ENCODE measurements around the gene EXOC4.

The EXOC4 gene

GRCh38 chr7:133536450-133536849 lies 283.6 kb downstream of the EXOC4 start:
- no peak for DNase-seq
- Histone ChIP-seq H3K4me1 (ENCODE audit: control insufficient read depth, low read depth, low read length) (no peaks in the 10 kb centered on the region), H2BK15ac (replicated peaks; ENCODE audit: low read depth) (no peak overlapping the region), H3K4me2 (ENCODE audit: low read length) (no peak overlapping the region), H3K79me1 (ENCODE audit: low read length) (no peaks in the 10 kb centered on the region), H3K27me3 (ENCODE audit: insufficient read depth, low read length, poor library complexity) (no peaks in the 10 kb centered on the region), H3K23ac (ENCODE audit: low read length) (no peak overlapping the region), H3K4ac (ENCODE audit: low read depth, low read length) (no peak overlapping the region), H2AK5ac (ENCODE audit: low read length) (no peak overlapping the region), H3K27ac (ENCODE audit: low read depth, low read length) (no peak overlapping the region), H3K79me2 (ENCODE audit: control insufficient read depth, insufficient read depth, low read length) (no peaks in the 10 kb centered on the region), H2BK5ac (ENCODE audit: low read length) (no peak overlapping the region), H3K4me3 (ENCODE audit: low read length) (no peak overlapping the region), H3K56ac (ENCODE audit: low read length) (no peak overlapping the region), H3K18ac (ENCODE audit: low read length) (no peak overlapping the region), H3K36me3 (ENCODE audit: control insufficient read depth, insufficient read depth, low read length) (no peaks in the 10 kb centered on the region), H3K9ac (ENCODE audit: low read length) (no peak overlapping the region), H4K8ac (ENCODE audit: low read depth, low read length) (no peak overlapping the region), H2BK120ac (ENCODE audit: low read depth, low read length) (no peak overlapping the region), H4K5ac (ENCODE audit: low read length) (no peak overlapping the region)
- no CpG with 5 or more reads among the region's 2 CpGs for WGBS (ENCODE audit: extremely low coverage, insufficient coverage, low lambda C conversion rate)

DNA sequence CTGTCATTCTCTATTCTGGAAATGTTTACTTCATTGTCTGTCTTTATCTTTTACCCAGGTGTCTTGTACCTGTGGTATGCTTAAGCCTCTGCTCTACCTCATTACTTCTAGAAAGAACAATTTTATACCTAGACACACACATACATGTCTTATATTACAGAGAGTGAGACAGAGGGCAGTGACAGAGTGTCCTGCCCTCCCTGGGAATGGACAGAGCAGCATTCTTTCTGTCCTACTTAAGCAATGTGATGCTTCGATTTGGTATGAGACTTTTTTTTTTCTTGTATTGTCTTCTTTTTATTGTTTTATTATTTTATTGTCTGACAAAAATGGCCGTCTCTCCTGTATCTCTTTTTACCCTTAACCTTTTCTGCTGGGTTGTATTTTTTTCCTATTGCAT lies 286.1 kb downstream of the EXOC4 start:
- H2BK5ac ChIP-seq (ENCODE audit: low read length), result no peak overlapping the region
- H3K9ac ChIP-seq (ENCODE audit: low read length), result no peak overlapping the region
- no peak overlapping the region for H3K27ac ChIP-seq (ENCODE audit: low read depth, low read length)
- H3K79me1 ChIP-seq (ENCODE audit: low read length), result no peaks in the 10 kb centered on the region
- no peaks in the 10 kb centered on the region for H3K27me3 ChIP-seq (ENCODE audit: insufficient read depth, low read length, poor library complexity)
- H3K4me1 ChIP-seq (ENCODE audit: control insufficient read depth, low read depth, low read length), result no peaks in the 10 kb centered on the region
- H2BK15ac ChIP-seq (replicated peaks; ENCODE audit: low read depth), result no peak overlapping the region
- no peak overlapping the region for H2BK120ac ChIP-seq (ENCODE audit: low read depth, low read length)
- no peak overlapping the region for H3K18ac ChIP-seq (ENCODE audit: low read length)
- H2AK5ac ChIP-seq (ENCODE audit: low read length), result no peak overlapping the region
- no peak for DNase-seq
- H4K8ac ChIP-seq (ENCODE audit: low read depth, low read length), result no peak overlapping the region
- no peaks in the 10 kb centered on the region for H3K36me3 ChIP-seq (ENCODE audit: control insufficient read depth, insufficient read depth, low read length)
- H3K79me2 ChIP-seq (ENCODE audit: control insufficient read depth, insufficient read depth, low read length), result no peaks in the 10 kb centered on the region
- H3K4ac ChIP-seq (ENCODE audit: low read depth, low read length), result no peak overlapping the region
- H3K56ac ChIP-seq (ENCODE audit: low read length), result no peak overlapping the region
- WGBS (ENCODE audit: extremely low coverage, insufficient coverage, low lambda C conversion rate), result no CpG with 5 or more reads among the region's 2 CpGs
- no peak overlapping the region for H3K4me3 ChIP-seq (ENCODE audit: low read length)
- no peak overlapping the region for H4K5ac ChIP-seq (ENCODE audit: low read length)
- H3K23ac ChIP-seq (ENCODE audit: low read length), result no peak overlapping the region
- H3K4me2 ChIP-seq (ENCODE audit: low read length), result no peak overlapping the region

DNA sequence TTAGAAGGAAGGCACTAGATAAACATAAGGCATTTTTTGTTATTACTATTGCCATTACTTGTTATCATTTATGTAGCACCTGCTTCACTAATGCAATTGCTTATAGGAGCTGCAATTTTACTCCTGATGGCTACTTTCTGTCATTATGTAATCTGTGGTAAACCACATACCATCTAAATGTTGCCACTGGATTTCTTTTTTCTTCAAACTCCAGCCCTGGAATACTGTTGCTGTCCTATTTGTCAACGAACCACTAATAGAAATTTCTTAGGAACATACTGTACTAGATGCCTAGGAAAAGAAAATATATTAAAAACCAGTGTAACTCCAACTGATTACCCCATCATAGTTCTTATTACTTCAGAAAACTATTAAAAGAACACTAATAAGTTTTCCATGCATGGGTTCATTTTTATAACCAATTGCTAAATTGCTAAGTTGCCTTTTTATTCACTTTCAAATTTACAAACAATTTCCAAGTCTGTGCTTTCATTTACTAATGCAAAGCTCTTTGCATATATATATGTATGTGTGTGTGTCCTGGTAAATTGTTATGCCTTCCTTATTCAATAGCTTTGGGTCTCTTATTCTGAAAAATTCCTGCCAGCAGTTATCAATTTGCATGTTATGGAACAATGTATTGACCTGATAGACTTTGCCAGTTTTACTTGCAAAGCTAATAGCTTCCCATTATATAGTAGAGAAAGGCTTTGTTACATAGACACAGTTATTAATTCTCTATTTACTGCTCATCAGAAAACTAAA lies 287.4 kb downstream of the EXOC4 start:
- Histone ChIP-seq H2BK5ac (ENCODE audit: low read length) (no peak overlapping the region), H3K56ac (ENCODE audit: low read length) (no peak overlapping the region), H2BK15ac (replicated peaks; ENCODE audit: low read depth) (no peak overlapping the region), H4K5ac (ENCODE audit: low read length) (no peak overlapping the region), H2BK120ac (ENCODE audit: low read depth, low read length) (no peak overlapping the region), H3K18ac (ENCODE audit: low read length) (no peak overlapping the region), H3K79me2 (ENCODE audit: control insufficient read depth, insufficient read depth, low read length) (no peaks in the 10 kb centered on the region), H3K79me1 (ENCODE audit: low read length) (no peaks in the 10 kb centered on the region), H4K8ac (ENCODE audit: low read depth, low read length) (no peak overlapping the region), H3K4me2 (ENCODE audit: low read length) (no peak overlapping the region), H3K4me3 (ENCODE audit: low read length) (no peak overlapping the region), H3K27ac (ENCODE audit: low read depth, low read length) (no peak overlapping the region), H3K4ac (ENCODE audit: low read depth, low read length) (no peak overlapping the region), H3K36me3 (ENCODE audit: control insufficient read depth, insufficient read depth, low read length) (no peaks in the 10 kb centered on the region), H3K4me1 (ENCODE audit: control insufficient read depth, low read depth, low read length) (no peaks in the 10 kb centered on the region), H3K27me3 (ENCODE audit: insufficient read depth, low read length, poor library complexity) (no peaks in the 10 kb centered on the region), H3K9ac (ENCODE audit: low read length) (no peak overlapping the region), H2AK5ac (ENCODE audit: low read length) (no peak overlapping the region), H3K23ac (ENCODE audit: low read length) (no peak overlapping the region)
- no CpG with 5 or more reads among the region's 1 CpG for WGBS (ENCODE audit: extremely low coverage, insufficient coverage, low lambda C conversion rate)
- DNase-seq, result no peak

DNA sequence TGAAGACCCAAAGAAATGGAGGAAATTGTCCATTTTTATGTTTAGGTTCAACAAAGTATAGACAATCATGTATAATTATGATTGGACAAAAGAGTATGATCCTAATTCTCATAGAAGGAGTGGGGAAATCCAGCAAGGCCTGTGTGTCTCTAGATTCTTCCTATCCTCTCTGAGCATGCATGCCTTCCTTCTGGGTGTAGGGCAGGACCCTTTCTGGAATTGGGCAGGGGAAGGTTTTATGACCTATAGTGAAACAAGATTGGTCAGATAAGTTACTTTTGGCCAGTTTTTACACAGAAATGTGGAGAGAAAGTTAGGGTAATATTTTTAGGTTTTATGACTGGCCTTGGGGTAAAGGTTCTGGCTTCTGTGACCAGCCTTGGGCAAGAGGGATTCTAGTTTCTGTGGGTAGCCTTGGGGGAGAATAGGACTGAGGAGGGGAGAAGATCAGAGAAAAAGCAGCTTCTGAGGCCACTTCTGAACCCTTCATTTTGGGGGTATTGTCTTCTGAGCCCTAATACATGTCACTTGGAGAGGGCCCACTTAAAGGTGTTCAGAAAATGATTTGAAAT lies 289.4 kb downstream of the EXOC4 start:
- H2BK120ac ChIP-seq (ENCODE audit: low read depth, low read length), result no peak overlapping the region
- H3K27me3 ChIP-seq (ENCODE audit: insufficient read depth, low read length, poor library complexity), result no peaks in the 10 kb centered on the region
- no peaks in the 10 kb centered on the region for H3K79me2 ChIP-seq (ENCODE audit: control insufficient read depth, insufficient read depth, low read length)
- H3K9ac ChIP-seq (ENCODE audit: low read length), result no peak overlapping the region
- H4K5ac ChIP-seq (ENCODE audit: low read length), result no peak overlapping the region
- DNase-seq, result no peak
- no peak overlapping the region for H3K4ac ChIP-seq (ENCODE audit: low read depth, low read length)
- no peak overlapping the region for H3K4me3 ChIP-seq (ENCODE audit: low read length)
- H3K79me1 ChIP-seq (ENCODE audit: low read length), result no peaks in the 10 kb centered on the region
- H3K4me1 ChIP-seq (ENCODE audit: control insufficient read depth, low read depth, low read length), result no peaks in the 10 kb centered on the region
- H2AK5ac ChIP-seq (ENCODE audit: low read length), result no peak overlapping the region
- H3K36me3 ChIP-seq (ENCODE audit: control insufficient read depth, insufficient read depth, low read length), result no peaks in the 10 kb centered on the region
- no peak overlapping the region for H3K27ac ChIP-seq (ENCODE audit: low read depth, low read length)
- no peak overlapping the region for H3K4me2 ChIP-seq (ENCODE audit: low read length)
- no peak overlapping the region for H3K23ac ChIP-seq (ENCODE audit: low read length)
- no peak overlapping the region for H4K8ac ChIP-seq (ENCODE audit: low read depth, low read length)
- no peak overlapping the region for H3K56ac ChIP-seq (ENCODE audit: low read length)
- no peak overlapping the region for H2BK15ac ChIP-seq (replicated peaks; ENCODE audit: low read depth)
- no peak overlapping the region for H3K18ac ChIP-seq (ENCODE audit: low read length)
- no peak overlapping the region for H2BK5ac ChIP-seq (ENCODE audit: low read length)

- no peaks in the 10 kb centered on the region for H3K27me3 ChIP-seq (ENCODE audit: insufficient read depth, low read length, poor library complexity)
- H3K36me3 ChIP-seq (ENCODE audit: control insufficient read depth, insufficient read depth, low read length), result no peaks in the 10 kb centered on the region
- no peak overlapping the region for H3K9ac ChIP-seq (ENCODE audit: low read length)
- no CpG with 5 or more reads among the region's 3 CpGs for WGBS (ENCODE audit: extremely low coverage, insufficient coverage, low lambda C conversion rate)
- DNase-seq, result no peak
- no peaks in the 10 kb centered on the region for H3K79me1 ChIP-seq (ENCODE audit: low read length)
- H3K4me2 ChIP-seq (ENCODE audit: low read length), result no peak overlapping the region
- H3K4me3 ChIP-seq (ENCODE audit: low read length), result no peak overlapping the region
- no peaks in the 10 kb centered on the region for H3K4me1 ChIP-seq (ENCODE audit: control insufficient read depth, low read depth, low read length)
- H3K79me2 ChIP-seq (ENCODE audit: control insufficient read depth, insufficient read depth, low read length), result no peaks in the 10 kb centered on the region
- H4K8ac ChIP-seq (ENCODE audit: low read depth, low read length), result no peak overlapping the region
- H3K18ac ChIP-seq (ENCODE audit: low read length), result no peak overlapping the region
- H2AK5ac ChIP-seq (ENCODE audit: low read length), result no peak overlapping the region
- no peak overlapping the region for H3K23ac ChIP-seq (ENCODE audit: low read length)
- H2BK120ac ChIP-seq (ENCODE audit: low read depth, low read length), result no peak overlapping the region
- H2BK15ac ChIP-seq (replicated peaks; ENCODE audit: low read depth), result no peak overlapping the region
- no peak overlapping the region for H3K4ac ChIP-seq (ENCODE audit: low read depth, low read length)
- no peak overlapping the region for H3K56ac ChIP-seq (ENCODE audit: low read length)
- H4K5ac ChIP-seq (ENCODE audit: low read length), result no peak overlapping the region
- no peak overlapping the region for H2BK5ac ChIP-seq (ENCODE audit: low read length)
- no peak overlapping the region for H3K27ac ChIP-seq (ENCODE audit: low read depth, low read length)
Observed at GRCh38 chr7:133543657-133544056, 290.8 kb downstream of the EXOC4 start.

GRCh38 chr7:133545618-133546017 lies 292.7 kb downstream of the EXOC4 start:
- Histone ChIP-seq H3K4me3 (ENCODE audit: low read length) (no peak overlapping the region), H3K27me3 (ENCODE audit: insufficient read depth, low read length, poor library complexity) (no peaks in the 10 kb centered on the region), H4K5ac (ENCODE audit: low read length) (no peak overlapping the region), H2BK15ac (replicated peaks; ENCODE audit: low read depth) (no peak overlapping the region), H2AK5ac (ENCODE audit: low read length) (no peak overlapping the region), H3K36me3 (ENCODE audit: control insufficient read depth, insufficient read depth, low read length) (no peaks in the 10 kb centered on the region), H3K27ac (ENCODE audit: low read depth, low read length) (no peak overlapping the region), H3K79me1 (ENCODE audit: low read length) (no peaks in the 10 kb centered on the region), H3K18ac (ENCODE audit: low read length) (no peak overlapping the region), H3K79me2 (ENCODE audit: control insufficient read depth, insufficient read depth, low read length) (no peaks in the 10 kb centered on the region), H3K4me2 (ENCODE audit: low read length) (no peak overlapping the region), H3K4ac (ENCODE audit: low read depth, low read length) (no peak overlapping the region), H4K8ac (ENCODE audit: low read depth, low read length) (no peak overlapping the region), H3K23ac (ENCODE audit: low read length) (no peak overlapping the region), H2BK5ac (ENCODE audit: low read length) (no peak overlapping the region), H2BK120ac (ENCODE audit: low read depth, low read length) (no peak overlapping the region), H3K4me1 (ENCODE audit: control insufficient read depth, low read depth, low read length) (no peaks in the 10 kb centered on the region), H3K56ac (ENCODE audit: low read length) (no peak overlapping the region), H3K9ac (ENCODE audit: low read length) (no peak overlapping the region)
- no peak for DNase-seq
- WGBS (ENCODE audit: extremely low coverage, insufficient coverage, low lambda C conversion rate), result no CpG with 5 or more reads among the region's 1 CpG
